Sigmoid colon (tissue), 4 donors: ENCODE data around the gene SLC14A1.

Experiments
- CTCF ChIP-seq, 4 experiments: fragments of 450-650 bp in 3 of 4; fragments of 200-600 bp in 1 of 4; IDR thresholded peaks; one replicate each; pipeline ENCODE4 v1.5.1; 2016 to 2019; ENCODE audit warnings: antibody characterized with exemption in 4 of 4, mild to moderate bottlenecking in 3 of 4, moderate library complexity in 2 of 4
- EP300 ChIP-seq, 4 donors: sonication (generic); formaldehyde crosslinking; IDR thresholded peaks; one replicate each; pipeline ENCODE4 v1.6.1; 2017; ENCODE audit warnings: antibody characterized with exemption in 4 of 4

- TF ChIP-seq EP300 (IDR thresholded peaks at IDR 0.05) = no peak
- TF ChIP-seq CTCF (IDR thresholded peaks at IDR 0.05) = no peak
These were observed 32.0 kb downstream of the SLC14A1 start for GRCh38 chr18:45755934-45756333.
